ENCODE data around the gene MAP2.

The MAP2 gene

DNA sequence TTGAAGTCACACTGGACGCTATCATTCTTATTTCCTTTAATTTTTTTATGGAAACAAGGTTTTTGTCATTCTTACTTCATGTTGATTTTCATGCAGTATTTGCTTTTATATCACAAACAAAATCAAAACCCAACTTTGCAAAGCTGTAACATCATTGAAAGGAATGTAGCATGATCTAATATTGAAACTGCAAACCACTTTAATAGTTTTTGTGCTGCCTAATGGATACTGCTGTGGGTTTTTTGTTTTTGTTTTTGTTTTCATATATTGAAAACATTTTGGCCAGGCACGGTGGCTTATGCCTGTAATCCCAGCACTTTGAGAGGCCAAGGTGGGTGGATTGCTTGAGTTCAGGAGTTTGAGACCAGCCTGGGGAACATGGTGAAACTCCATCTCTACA, 81.6 kb downstream of the MAP2 start:
- H3K4me3 ChIP-seq (ENCODE audit: low read depth, low read length), result no peak overlapping the region
- TF ChIP-seq, protein P1, sequence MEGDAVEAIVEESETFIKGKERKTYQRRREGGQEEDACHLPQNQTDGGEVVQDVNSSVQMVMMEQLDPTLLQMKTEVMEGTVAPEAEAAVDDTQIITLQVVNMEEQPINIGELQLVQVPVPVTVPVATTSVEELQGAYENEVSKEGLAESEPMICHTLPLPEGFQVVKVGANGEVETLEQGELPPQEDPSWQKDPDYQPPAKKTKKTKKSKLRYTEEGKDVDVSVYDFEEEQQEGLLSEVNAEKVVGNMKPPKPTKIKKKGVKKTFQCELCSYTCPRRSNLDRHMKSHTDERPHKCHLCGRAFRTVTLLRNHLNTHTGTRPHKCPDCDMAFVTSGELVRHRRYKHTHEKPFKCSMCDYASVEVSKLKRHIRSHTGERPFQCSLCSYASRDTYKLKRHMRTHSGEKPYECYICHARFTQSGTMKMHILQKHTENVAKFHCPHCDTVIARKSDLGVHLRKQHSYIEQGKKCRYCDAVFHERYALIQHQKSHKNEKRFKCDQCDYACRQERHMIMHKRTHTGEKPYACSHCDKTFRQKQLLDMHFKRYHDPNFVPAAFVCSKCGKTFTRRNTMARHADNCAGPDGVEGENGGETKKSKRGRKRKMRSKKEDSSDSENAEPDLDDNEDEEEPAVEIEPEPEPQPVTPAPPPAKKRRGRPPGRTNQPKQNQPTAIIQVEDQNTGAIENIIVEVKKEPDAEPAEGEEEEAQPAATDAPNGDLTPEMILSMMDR (IDR thresholded peaks at IDR 0.05; ENCODE audit: low read depth, low read length), result no peak
- TF ChIP-seq MYC (IDR thresholded peaks at IDR 0.05; ENCODE audit: low read depth, low read length) (no peak), POLR2A (IDR thresholded peaks at IDR 0.05; ENCODE audit: extremely low read depth, insufficient read length) (no peak)
- TF ChIP-seq, protein P2, sequence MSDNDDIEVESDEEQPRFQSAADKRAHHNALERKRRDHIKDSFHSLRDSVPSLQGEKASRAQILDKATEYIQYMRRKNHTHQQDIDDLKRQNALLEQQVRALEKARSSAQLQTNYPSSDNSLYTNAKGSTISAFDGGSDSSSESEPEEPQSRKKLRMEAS (IDR thresholded peaks at IDR 0.05; ENCODE audit: low read depth, low read length), result no peak
- DNase-seq (ENCODE audit: low read depth), result no peak

DNA sequence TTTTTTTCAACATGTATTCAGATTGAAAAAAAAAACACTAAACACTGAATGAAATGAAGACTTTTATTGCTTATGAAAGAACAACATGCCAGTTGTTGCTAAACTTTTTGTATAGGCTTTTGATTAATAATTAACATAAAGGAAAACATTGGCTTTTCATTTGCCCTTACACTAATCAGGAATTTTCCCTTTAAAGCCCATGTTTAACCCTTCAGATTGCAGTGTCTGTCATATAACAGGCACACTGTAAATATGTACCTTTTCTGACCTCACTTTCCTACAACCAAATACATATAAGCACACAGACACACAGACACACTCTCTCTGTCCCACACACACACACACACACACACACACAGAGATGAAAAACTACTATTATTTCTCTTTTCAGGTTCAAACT, 84.4 kb downstream of the MAP2 start:
- H3K4me3 ChIP-seq (ENCODE audit: low read depth, low read length), result no peak overlapping the region
- TF ChIP-seq, protein P2 (IDR thresholded peaks at IDR 0.05; ENCODE audit: low read depth, low read length), result no peak
- TF ChIP-seq, protein P1 (IDR thresholded peaks at IDR 0.05; ENCODE audit: low read depth, low read length), result no peak
- TF ChIP-seq POLR2A (IDR thresholded peaks at IDR 0.05; ENCODE audit: extremely low read depth, insufficient read length) (no peak), MYC (IDR thresholded peaks at IDR 0.05; ENCODE audit: low read depth, low read length) (no peak)
- DNase-seq (ENCODE audit: low read depth), result no peak

DNA sequence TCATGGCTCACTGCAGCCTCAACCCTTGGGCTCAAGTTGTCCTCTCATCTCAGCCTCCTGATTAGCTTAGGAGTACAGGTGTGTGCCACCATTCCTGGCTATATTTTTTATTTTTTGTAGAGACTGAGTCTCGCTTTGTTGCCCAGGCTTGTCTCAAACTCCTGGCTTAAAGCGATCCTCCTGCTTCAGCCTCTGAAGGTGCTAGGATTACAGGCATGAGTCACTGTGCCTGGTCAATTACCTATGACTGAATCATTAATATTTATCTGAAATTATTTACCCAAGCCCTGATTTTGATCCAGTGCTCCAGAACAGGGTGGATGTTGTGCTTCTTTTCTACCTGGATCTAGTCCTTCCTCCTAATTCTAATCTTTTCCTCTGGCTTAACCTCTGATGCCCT, 87.8 kb downstream of the MAP2 start:
- TF ChIP-seq, protein P1 (IDR thresholded peaks at IDR 0.05; ENCODE audit: low read depth, low read length), result no peak
- TF ChIP-seq POLR2A (IDR thresholded peaks at IDR 0.05; ENCODE audit: extremely low read depth, insufficient read length), result no peak
- TF ChIP-seq MYC (IDR thresholded peaks at IDR 0.05; ENCODE audit: low read depth, low read length), result no peak
- TF ChIP-seq, protein P2 (IDR thresholded peaks at IDR 0.05; ENCODE audit: low read depth, low read length), result no peak
- no peak overlapping the region for H3K4me3 ChIP-seq (ENCODE audit: low read depth, low read length)
- no peak for DNase-seq (ENCODE audit: low read depth)

DNA sequence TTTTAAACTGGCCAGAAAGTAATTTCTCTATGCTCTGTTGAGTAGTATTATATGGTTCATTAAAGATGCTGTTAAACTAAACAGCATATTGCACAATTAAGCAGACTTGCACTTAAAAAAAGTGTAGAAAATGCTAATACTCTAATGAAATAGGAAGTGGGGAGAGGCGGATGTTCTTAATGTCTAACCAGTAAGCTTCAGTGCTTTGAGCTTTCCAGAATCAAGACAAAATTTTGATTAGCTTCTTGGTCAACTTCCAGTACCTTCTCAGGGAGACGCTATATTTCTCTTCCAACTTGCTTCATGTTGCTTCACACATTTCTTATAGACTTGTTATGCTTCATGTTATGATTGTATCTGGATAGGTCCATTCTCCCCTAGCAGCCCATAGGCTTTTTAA, 89.1 kb downstream of the MAP2 start:
- no peak for TF ChIP-seq POLR2A (IDR thresholded peaks at IDR 0.05; ENCODE audit: extremely low read depth, insufficient read length)
- TF ChIP-seq, protein P1 (IDR thresholded peaks at IDR 0.05; ENCODE audit: low read depth, low read length), result no peak
- no peak for TF ChIP-seq MYC (IDR thresholded peaks at IDR 0.05; ENCODE audit: low read depth, low read length)
- TF ChIP-seq, protein P2 (IDR thresholded peaks at IDR 0.05; ENCODE audit: low read depth, low read length), result no peak
- H3K4me3 ChIP-seq (ENCODE audit: low read depth, low read length), result no peak overlapping the region
- DNase-seq (ENCODE audit: low read depth), result peak; percentile 6

DNA sequence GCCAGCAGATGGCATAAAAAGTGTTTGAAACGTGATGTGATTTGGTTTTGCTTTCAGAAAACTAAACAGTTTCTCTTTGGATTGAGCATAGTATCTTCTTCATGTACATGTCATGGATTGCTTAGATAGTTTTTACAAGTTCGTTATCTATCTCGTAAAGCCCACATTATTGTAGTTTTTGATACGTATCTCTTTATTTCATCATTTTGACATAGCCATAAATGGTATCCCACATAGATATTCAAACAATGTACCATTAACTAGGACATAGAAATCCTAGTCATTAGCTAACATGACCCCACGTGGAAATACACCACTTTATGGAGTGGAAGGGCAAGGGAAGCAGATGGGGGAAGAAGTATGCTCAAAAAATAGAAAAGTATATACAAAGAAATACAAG, 93.6 kb downstream of the MAP2 start:
- DNase-seq (ENCODE audit: low read depth), result no peak
- H3K4me3 ChIP-seq (ENCODE audit: low read depth, low read length), result no peak overlapping the region
- TF ChIP-seq, protein P2 (IDR thresholded peaks at IDR 0.05; ENCODE audit: low read depth, low read length), result no peak
- TF ChIP-seq, protein P1 (IDR thresholded peaks at IDR 0.05; ENCODE audit: low read depth, low read length), result no peak
- TF ChIP-seq MYC (IDR thresholded peaks at IDR 0.05; ENCODE audit: low read depth, low read length) (no peak), POLR2A (IDR thresholded peaks at IDR 0.05; ENCODE audit: extremely low read depth, insufficient read length) (no peak)

DNA sequence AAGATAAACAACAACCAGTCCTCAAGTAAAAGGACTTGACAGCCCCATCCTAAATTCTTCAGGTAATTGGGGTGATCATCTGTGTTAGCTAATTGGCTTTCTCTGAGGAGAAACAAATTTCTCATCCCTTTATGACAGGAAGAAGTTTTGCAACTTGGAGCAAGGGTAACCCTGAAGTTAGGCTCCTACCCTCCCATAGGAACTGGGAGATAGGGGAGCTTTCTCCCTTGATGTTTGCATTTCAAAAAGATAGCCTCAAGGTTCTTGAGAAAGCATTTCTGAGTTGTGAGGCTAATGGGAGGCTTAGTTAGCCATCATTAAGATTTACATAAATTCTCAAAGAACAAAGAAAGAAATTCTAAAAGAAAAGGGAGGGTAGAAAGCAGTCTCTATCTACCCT, 95.4 kb downstream of the MAP2 start:
- no peak for DNase-seq (ENCODE audit: low read depth)
- TF ChIP-seq POLR2A (IDR thresholded peaks at IDR 0.05; ENCODE audit: extremely low read depth, insufficient read length) (no peak), MYC (IDR thresholded peaks at IDR 0.05; ENCODE audit: low read depth, low read length) (no peak)
- TF ChIP-seq, protein P1 (IDR thresholded peaks at IDR 0.05; ENCODE audit: low read depth, low read length), result no peak
- TF ChIP-seq, protein P2 (IDR thresholded peaks at IDR 0.05; ENCODE audit: low read depth, low read length), result no peak
- H3K4me3 ChIP-seq (ENCODE audit: low read depth, low read length), result no peak overlapping the region
